ENCODE results near the gene ANKMY1. TPM values are rescaled to one million over a fixed set of nuclear protein-coding genes. Genes with fewer than 3 reads are reported as not detected.
A peak's percentile ranks its signal among the peaks of the same experiment; 100 is the strongest.

The ANKMY1 gene
- total and polyA plus RNA-seq, 2 of the 13 experiments (the other 11 are each of a cell fraction or from before 2014, with no cell fraction given): 11.7 to 18.8 TPM

GRCh38 chr2:240579771-240580614 is 22.2 kb upstream of the ANKMY1 start (continued):
- no peak for TF ChIP-seq ZNF597 (CRISPR knock-in tag; IDR thresholded peaks at IDR 0.05)
- no peak for TF ChIP-seq ZNF101 (CRISPR knock-in tag; IDR thresholded peaks at IDR 0.05; ENCODE audit: borderline replicate concordance, low read depth)
- TF ChIP-seq RBFOX2 (IDR thresholded peaks at IDR 0.05; ENCODE audit: low read depth, low read length): peak; percentile 52; the same call in 1 of the 2 replicates
- no peak; the same call in 1 of the 2 replicates for TF ChIP-seq ZC3H4 (CRISPR knock-in tag; IDR thresholded peaks at IDR 0.05; ENCODE audit: borderline replicate concordance)
- no peak for TF ChIP-seq SMYD3 (CRISPR knock-in tag; IDR thresholded peaks at IDR 0.05)
- TF ChIP-seq SOX13 (IDR thresholded peaks at IDR 0.05): no peak
- TF ChIP-seq SOX13 (CRISPR knock-in tag; conservative IDR thresholded peaks at IDR 0.05 in 1 of 2, IDR thresholded peaks at IDR 0.05 in 1 of 2): peak in 1 of 2 experiments; percentile 41; a peak in 1 of 4 replicates
- no peak for TF ChIP-seq ZBTB21 (CRISPR knock-in tag; IDR thresholded peaks at IDR 0.05)
- TF ChIP-seq THAP7 (CRISPR knock-in tag; IDR thresholded peaks at IDR 0.05): no peak
- TF ChIP-seq MED13 (CRISPR knock-in tag; IDR thresholded peaks at IDR 0.05): no peak
- TF ChIP-seq ADNP (CRISPR knock-in tag; IDR thresholded peaks at IDR 0.05): no peak
- no peak for TF ChIP-seq ZNF354B (CRISPR knock-in tag; IDR thresholded peaks at IDR 0.05)
- no peak; the same call in 1 of the 2 replicates for TF ChIP-seq CAMTA2 (CRISPR knock-in tag; IDR thresholded peaks at IDR 0.05; ENCODE audit: borderline replicate concordance)
- no peak for TF ChIP-seq GPBP1L1 (CRISPR knock-in tag; IDR thresholded peaks at IDR 0.05)
- TF ChIP-seq ZNF543 (CRISPR knock-in tag; IDR thresholded peaks at IDR 0.05): peak; percentile 68; the same call in 1 of the 2 replicates
- no peak for TF ChIP-seq BRF2 (CRISPR knock-in tag; IDR thresholded peaks at IDR 0.05)
- TF ChIP-seq ZNF256 (CRISPR knock-in tag; conservative IDR thresholded peaks at IDR 0.05): no peak
- TF ChIP-seq ZNF766 (CRISPR knock-in tag; IDR thresholded peaks at IDR 0.05; ENCODE audit: borderline replicate concordance): no peak
- TF ChIP-seq NKX3-1 (CRISPR knock-in tag; IDR thresholded peaks at IDR 0.05): 0 out of 2 replicates have a peak, but pooled peaks have one; percentile 34
- no peak for TF ChIP-seq NFIC (IDR thresholded peaks at IDR 0.05; ENCODE audit: low read length)
- TF ChIP-seq ZNF790 (CRISPR knock-in tag; IDR thresholded peaks at IDR 0.05; ENCODE audit: borderline replicate concordance): no peak
- TF ChIP-seq ARNT (IDR thresholded peaks at IDR 0.05): no peak
- TF ChIP-seq ZNF446 (CRISPR knock-in tag; IDR thresholded peaks at IDR 0.05): no peak
- no peak for TF ChIP-seq IKZF4 (CRISPR knock-in tag; IDR thresholded peaks at IDR 0.05; ENCODE audit: borderline replicate concordance, low read depth, not compliant biosample characterization)
- TF ChIP-seq ARNTL (CRISPR knock-in tag; IDR thresholded peaks at IDR 0.05): peak; percentile 92
- TF ChIP-seq AHR (CRISPR knock-in tag; IDR thresholded peaks at IDR 0.05): peak; percentile 65; the same call in 1 of the 2 replicates

Measured in HepG2 (cell line).